ENCODE results near the gene ELL.

The ELL gene

DNA sequence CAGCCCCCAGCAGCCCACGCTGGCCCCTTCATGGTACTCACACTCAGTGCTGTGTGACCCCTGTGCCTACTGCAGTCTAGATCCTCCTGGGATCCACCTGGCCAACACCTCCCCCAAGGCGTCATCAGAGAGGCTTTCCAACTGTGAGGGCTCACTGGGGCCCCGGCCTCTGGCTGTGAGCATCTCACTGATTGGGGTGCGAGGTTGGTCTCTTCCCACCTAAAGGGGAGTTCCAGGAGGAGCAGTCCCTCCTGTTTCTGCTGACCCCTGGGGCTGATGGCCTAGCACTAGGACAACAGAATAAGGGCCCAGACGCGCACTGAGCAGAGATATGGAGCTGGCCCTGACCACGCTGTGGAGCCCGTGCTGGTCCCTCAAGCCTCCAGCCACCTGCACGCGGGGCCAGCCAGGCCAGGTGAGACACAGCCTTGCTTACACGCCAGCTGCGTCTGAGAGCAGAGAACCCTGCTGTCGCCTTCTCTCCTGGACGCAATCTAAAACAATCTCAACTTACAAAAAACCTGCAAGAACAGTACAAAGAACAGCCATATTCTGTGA lies 32.2 kb downstream of the ELL start:
- Histone ChIP-seq H3K27me3 (ENCODE audit: control insufficient read depth in 1 of 2, insufficient read depth in 2 of 2, low read length in 2 of 2) (no peaks in the 10 kb centered on the region), H3K9ac (ENCODE audit: low read depth in 1 of 2, low read length in 2 of 2) (no peak overlapping the region), H3K36me3 (ENCODE audit: control insufficient read depth in 1 of 2, insufficient read depth in 2 of 2, low read length in 2 of 2) (no peaks in the 10 kb centered on the region), H3K4me1 (ENCODE audit: control insufficient read depth in 1 of 2, insufficient read depth in 2 of 2, low read length in 2 of 2) (peaks cover 31 to 78% of the 10 kb centered on the region in 2 donors), H3K4me3 (ENCODE audit: low read depth in 1 of 2, low read length in 2 of 2) (no peak overlapping the region), H3K27ac (ENCODE audit: low read depth, low read length) (no peak overlapping the region), H3K9me3 (ENCODE audit: control insufficient read depth in 1 of 2, low read length in 2 of 2) (no peaks in the 10 kb centered on the region)

DNA sequence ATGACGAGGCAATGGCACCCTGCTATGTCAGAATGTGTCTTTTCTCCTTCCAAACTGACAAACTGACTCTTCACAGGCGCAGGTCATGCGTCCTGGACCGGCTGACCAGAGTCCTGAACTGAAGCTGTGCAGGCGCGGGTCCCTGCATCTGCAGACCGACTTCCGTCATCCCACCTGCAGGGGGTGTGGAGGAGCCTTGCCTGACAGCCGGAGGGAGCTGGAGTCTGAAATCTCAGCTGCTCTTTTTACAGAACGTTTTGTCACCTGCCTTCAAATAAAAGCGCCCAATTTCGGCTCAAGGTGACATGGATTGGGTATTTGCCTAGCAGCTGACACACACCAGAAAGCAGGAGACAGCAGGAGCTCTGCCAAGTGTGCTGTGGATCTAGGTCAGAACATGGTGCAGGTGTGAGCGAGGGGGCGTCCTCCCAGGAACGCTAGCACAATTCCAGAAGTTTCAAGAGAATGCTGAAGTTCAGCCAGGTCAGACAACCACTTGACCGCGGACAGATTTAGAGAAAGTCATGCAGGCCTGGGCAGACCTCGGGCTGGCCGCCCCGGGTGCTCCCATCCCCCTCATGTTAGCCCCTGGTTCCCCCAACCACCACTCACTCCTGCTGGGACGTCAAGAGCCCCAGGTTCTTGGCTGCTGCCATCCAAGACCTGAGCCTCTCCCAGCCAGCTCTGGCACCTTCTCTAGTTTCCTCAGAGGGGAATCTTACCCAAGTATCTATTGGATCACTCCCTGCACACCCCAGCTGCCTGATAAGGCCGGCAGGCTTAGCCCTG lies 32.8 kb downstream of the ELL start:
- Histone ChIP-seq H3K4me3 (ENCODE audit: low read depth in 1 of 2, low read length in 2 of 2) (no peak overlapping the region), H3K9ac (ENCODE audit: low read depth in 1 of 2, low read length in 2 of 2) (no peak overlapping the region), H3K27ac (ENCODE audit: low read depth, low read length) (peak overlapping the region; percentile 24), H3K9me3 (ENCODE audit: control insufficient read depth in 1 of 2, low read length in 2 of 2) (no peaks in the 10 kb centered on the region), H3K4me1 (ENCODE audit: control insufficient read depth in 1 of 2, insufficient read depth in 2 of 2, low read length in 2 of 2) (peaks cover 29 to 73% of the 10 kb centered on the region in 2 donors), H3K36me3 (ENCODE audit: control insufficient read depth in 1 of 2, insufficient read depth in 2 of 2, low read length in 2 of 2) (no peaks in the 10 kb centered on the region), H3K27me3 (ENCODE audit: control insufficient read depth in 1 of 2, insufficient read depth in 2 of 2, low read length in 2 of 2) (no peaks in the 10 kb centered on the region)

DNA sequence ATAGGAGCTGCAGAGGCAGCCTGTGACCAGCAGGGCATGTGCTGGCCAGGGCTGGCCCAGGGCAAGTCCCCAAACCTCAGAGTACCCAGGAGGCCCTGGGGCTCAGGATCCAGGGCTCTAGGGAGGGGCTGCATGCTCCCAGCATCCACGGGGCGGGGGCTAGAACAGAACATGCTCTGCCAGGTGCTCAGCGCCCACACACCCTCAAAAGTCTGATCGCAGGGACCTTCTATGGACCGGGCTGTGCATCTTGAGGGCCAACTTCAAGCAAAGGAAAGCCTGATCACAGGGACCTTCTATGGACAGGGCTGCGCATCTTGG lies 33.5 kb downstream of the ELL start:
- Histone ChIP-seq H3K4me3 (ENCODE audit: low read depth in 1 of 2, low read length in 2 of 2) (no peak overlapping the region), H3K9me3 (ENCODE audit: control insufficient read depth in 1 of 2, low read length in 2 of 2) (no peaks in the 10 kb centered on the region), H3K27me3 (ENCODE audit: control insufficient read depth in 1 of 2, insufficient read depth in 2 of 2, low read length in 2 of 2) (no peaks in the 10 kb centered on the region), H3K27ac (ENCODE audit: low read depth, low read length) (peak overlapping the region; percentile 24), H3K4me1 (ENCODE audit: control insufficient read depth in 1 of 2, insufficient read depth in 2 of 2, low read length in 2 of 2) (peaks cover 29 to 74% of the 10 kb centered on the region in 2 donors), H3K9ac (ENCODE audit: low read depth in 1 of 2, low read length in 2 of 2) (no peak overlapping the region), H3K36me3 (ENCODE audit: control insufficient read depth in 1 of 2, insufficient read depth in 2 of 2, low read length in 2 of 2) (no peaks in the 10 kb centered on the region)

DNA sequence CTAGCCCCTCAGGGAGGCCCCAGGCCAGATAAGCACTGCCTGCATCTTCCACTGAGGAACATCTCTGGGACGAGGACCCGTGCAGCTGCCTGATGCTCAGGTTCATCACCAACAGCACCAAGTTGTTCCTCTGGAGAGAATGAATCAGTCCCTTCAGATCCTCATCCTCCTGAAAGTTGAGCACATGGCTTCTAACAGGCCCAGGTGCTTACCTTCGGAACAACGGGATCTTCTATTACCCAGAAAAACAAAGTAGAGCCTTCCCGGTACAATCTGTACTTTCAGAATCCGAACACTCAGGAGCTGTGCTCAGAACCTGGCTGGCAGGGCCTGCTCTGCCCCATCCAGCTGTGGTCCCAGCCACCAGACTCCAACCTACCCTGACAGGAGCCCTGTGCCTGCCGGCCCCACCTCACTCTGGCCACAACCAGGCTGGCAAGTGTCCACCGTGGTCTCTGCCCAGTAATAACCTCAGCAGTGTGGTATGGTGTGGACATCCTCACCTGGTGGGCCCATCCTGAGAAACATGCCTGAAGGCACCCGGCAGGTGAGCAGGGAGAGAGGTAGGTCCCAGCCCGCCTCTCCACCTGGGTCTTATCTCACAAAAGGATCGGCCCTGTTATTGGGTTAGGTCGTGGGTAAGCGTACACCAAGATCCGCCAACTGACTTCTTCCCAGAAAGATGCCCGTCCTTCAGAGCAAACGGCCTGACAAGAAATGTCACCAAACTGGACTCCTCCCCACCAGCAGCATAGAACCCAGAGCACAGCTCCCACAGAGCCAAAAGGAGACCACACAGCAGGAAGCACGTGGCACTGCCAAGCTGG lies 34.1 kb downstream of the ELL start:
- H3K36me3 ChIP-seq (ENCODE audit: control insufficient read depth in 1 of 2, insufficient read depth in 2 of 2, low read length in 2 of 2), result no peaks in the 10 kb centered on the region
- no peak overlapping the region for H3K9ac ChIP-seq (ENCODE audit: low read depth in 1 of 2, low read length in 2 of 2)
- H3K4me1 ChIP-seq (ENCODE audit: control insufficient read depth in 1 of 2, insufficient read depth in 2 of 2, low read length in 2 of 2), result peaks cover 23 to 74% of the 10 kb centered on the region in 2 donors
- no peak overlapping the region for H3K4me3 ChIP-seq (ENCODE audit: low read depth in 1 of 2, low read length in 2 of 2)
- no peaks in the 10 kb centered on the region for H3K9me3 ChIP-seq (ENCODE audit: control insufficient read depth in 1 of 2, low read length in 2 of 2)
- no peaks in the 10 kb centered on the region for H3K27me3 ChIP-seq (ENCODE audit: control insufficient read depth in 1 of 2, insufficient read depth in 2 of 2, low read length in 2 of 2)
- H3K27ac ChIP-seq (ENCODE audit: low read depth, low read length), result no peak overlapping the region

DNA sequence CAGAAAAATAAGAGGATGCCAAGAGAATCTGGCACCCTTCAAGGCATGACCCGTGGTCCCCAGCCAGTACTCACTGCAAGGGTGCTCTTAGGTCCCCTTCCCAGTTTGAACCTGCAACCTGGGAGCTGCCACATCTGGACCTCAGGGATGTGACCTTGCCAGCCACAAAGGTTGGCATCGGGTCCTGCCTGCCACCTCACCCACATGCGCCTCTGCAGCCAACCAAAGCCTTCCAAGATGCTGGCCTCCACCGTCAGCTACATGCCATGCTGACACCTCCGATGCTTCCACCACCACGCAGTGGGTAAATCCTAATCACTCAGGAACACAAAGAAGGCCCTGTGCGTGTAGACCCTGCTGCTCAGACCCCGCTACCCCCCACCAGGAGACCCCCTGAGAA lies 35.1 kb downstream of the ELL start:
- Histone ChIP-seq H3K9ac (ENCODE audit: low read depth in 1 of 2, low read length in 2 of 2) (no peak overlapping the region), H3K36me3 (ENCODE audit: control insufficient read depth in 1 of 2, insufficient read depth in 2 of 2, low read length in 2 of 2) (no peaks in the 10 kb centered on the region), H3K4me1 (ENCODE audit: control insufficient read depth in 1 of 2, insufficient read depth in 2 of 2, low read length in 2 of 2) (peaks cover 22 to 65% of the 10 kb centered on the region in 2 donors), H3K27ac (ENCODE audit: low read depth, low read length) (no peak overlapping the region), H3K4me3 (ENCODE audit: low read depth in 1 of 2, low read length in 2 of 2) (no peak overlapping the region), H3K27me3 (ENCODE audit: control insufficient read depth in 1 of 2, insufficient read depth in 2 of 2, low read length in 2 of 2) (no peaks in the 10 kb centered on the region), H3K9me3 (ENCODE audit: control insufficient read depth in 1 of 2, low read length in 2 of 2) (no peaks in the 10 kb centered on the region)

DNA sequence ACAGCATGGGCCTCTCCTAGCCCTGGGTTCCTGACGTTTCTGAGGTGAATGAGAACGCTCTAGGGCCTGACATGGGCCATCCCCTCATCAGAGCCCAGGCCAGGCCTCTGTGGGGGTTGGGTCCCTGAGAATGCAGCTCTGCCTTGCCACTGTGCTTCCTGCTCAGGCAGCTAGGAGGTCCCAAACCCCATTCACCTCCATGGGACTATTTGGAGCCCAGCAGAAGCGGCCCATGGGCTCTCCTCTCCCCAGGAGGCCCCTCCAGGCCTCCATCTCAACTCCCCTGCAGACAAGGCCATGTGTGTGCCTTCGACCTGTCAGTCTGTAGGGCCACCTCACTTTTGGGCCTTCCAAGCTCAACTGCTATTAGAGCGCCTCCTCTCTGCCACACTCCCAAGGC lies 36.9 kb downstream of the ELL start:
- Histone ChIP-seq H3K36me3 (ENCODE audit: control insufficient read depth in 1 of 2, insufficient read depth in 2 of 2, low read length in 2 of 2) (no peaks in the 10 kb centered on the region), H3K9ac (ENCODE audit: low read depth in 1 of 2, low read length in 2 of 2) (no peak overlapping the region), H3K4me1 (ENCODE audit: control insufficient read depth in 1 of 2, insufficient read depth in 2 of 2, low read length in 2 of 2) (peaks cover 37 to 75% of the 10 kb centered on the region in 2 donors), H3K9me3 (ENCODE audit: control insufficient read depth in 1 of 2, low read length in 2 of 2) (no peaks in the 10 kb centered on the region), H3K4me3 (ENCODE audit: low read depth in 1 of 2, low read length in 2 of 2) (no peak overlapping the region), H3K27ac (ENCODE audit: low read depth, low read length) (no peak overlapping the region), H3K27me3 (ENCODE audit: control insufficient read depth in 1 of 2, insufficient read depth in 2 of 2, low read length in 2 of 2) (no peaks in the 10 kb centered on the region)

DNA sequence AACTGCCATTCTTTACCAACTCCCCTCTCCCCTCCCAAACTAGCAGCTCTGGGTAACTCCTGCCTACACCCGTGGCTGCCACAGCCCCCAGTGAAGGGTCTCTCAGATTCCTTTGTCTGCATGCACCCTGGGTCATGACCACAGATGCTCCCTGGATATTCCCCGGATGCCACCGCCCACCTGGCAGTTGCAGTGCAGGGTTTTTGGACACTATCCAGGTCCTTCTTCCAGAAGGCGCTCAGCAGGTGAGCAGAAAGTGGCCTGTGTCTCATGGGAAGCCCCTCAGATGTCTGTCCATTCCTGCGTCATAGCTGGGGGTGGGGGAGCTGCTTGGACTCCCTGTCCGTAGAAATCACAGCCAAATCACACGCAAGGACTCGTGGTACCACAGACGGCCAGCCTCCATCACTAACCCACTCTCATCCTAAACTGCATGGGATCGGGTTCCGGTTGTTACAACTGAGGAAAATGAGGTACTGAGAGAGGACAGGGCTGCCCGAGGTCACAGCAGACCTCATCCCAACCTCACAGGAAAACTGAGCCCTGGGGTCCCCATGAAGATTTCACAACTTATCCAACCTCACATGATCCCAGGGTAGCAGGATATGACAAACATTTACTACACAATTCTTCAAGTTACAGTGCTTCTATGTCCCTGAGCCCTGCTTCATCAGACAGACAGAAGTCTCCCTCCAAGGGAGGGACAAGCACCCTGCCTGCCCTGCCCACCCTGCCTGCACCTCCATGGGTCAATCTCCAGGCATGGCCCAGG lies 38.6 kb downstream of the ELL start:
- Histone ChIP-seq H3K4me1 (ENCODE audit: control insufficient read depth in 1 of 2, insufficient read depth in 2 of 2, low read length in 2 of 2) (peaks cover 50 to 78% of the 10 kb centered on the region in 2 donors), H3K9me3 (ENCODE audit: control insufficient read depth in 1 of 2, low read length in 2 of 2) (no peaks in the 10 kb centered on the region), H3K36me3 (ENCODE audit: control insufficient read depth in 1 of 2, insufficient read depth in 2 of 2, low read length in 2 of 2) (no peaks in the 10 kb centered on the region), H3K27ac (ENCODE audit: low read depth, low read length) (no peak overlapping the region), H3K4me3 (ENCODE audit: low read depth in 1 of 2, low read length in 2 of 2) (no peak overlapping the region), H3K9ac (ENCODE audit: low read depth in 1 of 2, low read length in 2 of 2) (no peak overlapping the region), H3K27me3 (ENCODE audit: control insufficient read depth in 1 of 2, insufficient read depth in 2 of 2, low read length in 2 of 2) (no peaks in the 10 kb centered on the region)

DNA sequence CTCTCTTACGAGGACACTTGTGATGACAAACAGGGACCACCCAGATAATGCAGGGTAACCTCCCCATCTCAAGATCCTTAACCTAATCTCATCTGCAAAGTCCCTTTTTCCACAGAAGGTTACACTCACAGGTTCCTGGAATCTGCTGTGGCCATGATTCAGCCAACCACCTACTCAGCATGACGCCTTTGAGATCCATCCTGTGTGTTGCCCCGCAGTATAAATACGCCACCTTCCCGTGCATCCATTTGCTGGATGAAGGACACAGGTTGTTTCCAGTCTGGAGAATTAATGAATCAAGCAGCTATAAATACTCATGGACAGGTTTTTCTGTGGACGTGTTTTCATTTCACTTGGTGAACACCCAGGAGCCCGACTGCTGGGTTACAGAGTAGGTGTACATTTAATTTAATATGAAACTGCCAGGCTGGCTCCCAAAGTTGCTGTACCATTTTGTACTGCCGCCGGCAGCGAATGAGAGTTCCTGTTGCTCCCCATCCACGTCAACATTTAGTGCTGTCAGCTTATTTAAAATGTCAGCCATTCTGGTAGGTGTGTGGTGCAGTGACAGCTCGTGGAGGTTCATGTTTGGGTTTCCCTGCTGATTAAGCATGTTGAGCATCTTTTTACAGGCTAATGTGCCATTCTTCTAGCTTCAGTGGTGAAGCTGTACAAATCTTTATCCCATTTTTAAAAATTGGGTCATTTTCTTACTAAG lies 40.2 kb downstream of the ELL start:
- H3K27me3 ChIP-seq (ENCODE audit: control insufficient read depth in 1 of 2, insufficient read depth in 2 of 2, low read length in 2 of 2), result no peaks in the 10 kb centered on the region
- peaks cover 52 to 77% of the 10 kb centered on the region in 2 donors for H3K4me1 ChIP-seq (ENCODE audit: control insufficient read depth in 1 of 2, insufficient read depth in 2 of 2, low read length in 2 of 2)
- H3K36me3 ChIP-seq (ENCODE audit: control insufficient read depth in 1 of 2, insufficient read depth in 2 of 2, low read length in 2 of 2), result no peaks in the 10 kb centered on the region
- H3K4me3 ChIP-seq (ENCODE audit: low read depth in 1 of 2, low read length in 2 of 2), result no peak overlapping the region
- no peaks in the 10 kb centered on the region for H3K9me3 ChIP-seq (ENCODE audit: control insufficient read depth in 1 of 2, low read length in 2 of 2)
- no peak overlapping the region for H3K27ac ChIP-seq (ENCODE audit: low read depth, low read length)
- H3K9ac ChIP-seq (ENCODE audit: low read depth in 1 of 2, low read length in 2 of 2), result no peak overlapping the region

DNA sequence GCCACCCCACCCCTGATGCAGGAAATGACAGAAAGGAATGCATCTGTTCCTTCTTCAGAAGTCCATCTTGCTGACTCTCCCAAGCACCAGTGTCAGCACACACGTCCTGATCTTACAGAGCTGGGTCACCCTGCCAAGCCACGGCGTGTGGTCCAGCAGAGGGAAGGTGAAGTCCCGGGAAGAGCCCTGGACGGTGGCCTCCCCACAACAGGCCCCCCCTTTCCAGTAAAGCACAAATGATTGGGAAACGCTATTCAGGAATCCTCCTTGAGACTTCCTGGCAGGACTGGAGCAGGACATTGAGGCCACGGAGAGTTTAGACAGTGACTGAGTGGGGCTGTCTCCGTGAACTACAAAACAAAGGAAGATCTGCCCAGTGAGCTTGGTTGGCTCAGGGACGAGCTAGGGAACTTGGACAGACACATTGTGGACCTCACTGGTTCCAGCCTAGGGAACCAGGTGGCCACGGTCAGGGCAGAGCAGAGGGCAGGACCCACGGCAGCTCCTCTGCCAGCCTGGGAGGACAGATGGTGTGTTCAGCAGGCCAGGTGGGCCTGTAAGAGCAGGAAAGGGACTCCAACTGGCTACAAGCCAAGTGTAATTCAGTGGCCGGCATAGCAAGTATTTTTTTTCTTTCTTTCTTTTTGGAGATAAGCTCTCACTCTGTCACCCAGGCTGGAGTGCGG lies 41.7 kb downstream of the ELL start:
- peaks cover 43 to 76% of the 10 kb centered on the region in 2 donors for H3K4me1 ChIP-seq (ENCODE audit: control insufficient read depth in 1 of 2, insufficient read depth in 2 of 2, low read length in 2 of 2)
- H3K27me3 ChIP-seq (ENCODE audit: control insufficient read depth in 1 of 2, insufficient read depth in 2 of 2, low read length in 2 of 2), result no peaks in the 10 kb centered on the region
- H3K9me3 ChIP-seq (ENCODE audit: control insufficient read depth in 1 of 2, low read length in 2 of 2), result no peaks in the 10 kb centered on the region
- H3K27ac ChIP-seq (ENCODE audit: low read depth, low read length), result peak overlapping the region; percentile 61
- no peaks in the 10 kb centered on the region for H3K36me3 ChIP-seq (ENCODE audit: control insufficient read depth in 1 of 2, insufficient read depth in 2 of 2, low read length in 2 of 2)
- peak overlapping the region in 1 of 2 donors; percentile 52 for H3K9ac ChIP-seq (ENCODE audit: low read depth in 1 of 2, low read length in 2 of 2)
- H3K4me3 ChIP-seq (ENCODE audit: low read depth in 1 of 2, low read length in 2 of 2), result no peak overlapping the region
